Fibroblast of gingiva (primary cell): Measurements from ENCODE around the gene WFDC13.
"Not testable (repeated sequence)": the region's sequence is repeated elsewhere in the genome, so short reads cannot be mapped to it uniquely, and the experiment has no call there.

Experiments used
- DNase-seq: peaks from one replicate; pipeline ENCODE4 v3.0.0-alpha.2; 2011; ENCODE audit warnings: low read depth

Gene WFDC13

GRCh38 chr20:45701873-45702272, at the start of gene WFDC13:
Gene WFDC13 (plus strand): TSS chr20:45702038. CDS start chr20:45702124, 86 bp downstream.
- DNase-seq = no peak

GRCh38 chr20:45657038-45657437, 44.8 kb upstream of the WFDC13 start:
- DNase-seq = not testable (repeated sequence)

GRCh38 chr20:45670139-45670538, 31.7 kb upstream of the WFDC13 start, which contains the start of gene WFDC11:
Gene WFDC11 (minus strand): TSS chr20:45670239. CDS start chr20:45650600, 19,639 bp downstream.
- no peak for DNase-seq

- no peak for DNase-seq
These were observed 29.1 kb upstream of the WFDC13 start for GRCh38 chr20:45672765-45673164.

GRCh38 chr20:45679650-45680049, 22.2 kb upstream of the WFDC13 start:
- no peak for DNase-seq

- DNase-seq = no peak
These were observed 15.9 kb upstream of the WFDC13 start for GRCh38 chr20:45685896-45686295.

- not testable (repeated sequence) for DNase-seq
These were observed 8.5 kb upstream of the WFDC13 start for GRCh38 chr20:45693346-45693745.

GRCh38 chr20:45695496-45695895, 6.3 kb upstream of the WFDC13 start:
- no peak for DNase-seq

- no peak for DNase-seq
These were observed 734 bp upstream of the WFDC13 start for GRCh38 chr20:45701104-45701503.

GRCh38 chr20:45704969-45705637, 3.3 kb downstream of the WFDC13 start, which contains the start of gene WFDC10B:
Gene WFDC10B (minus strand): TSS chr20:45705019. CDS start chr20:45685992, 19,027 bp downstream.
- DNase-seq = no peak

GRCh38 chr20:45716141-45716688, 14.4 kb downstream of the WFDC13 start:
- not testable (repeated sequence) for DNase-seq

GRCh38 chr20:45722047-45722446, 20.2 kb downstream of the WFDC13 start, which contains the start of gene SPINT4:
Gene SPINT4 (plus strand): TSS chr20:45722347. CDS start chr20:45722368, 21 bp downstream.
- no peak for DNase-seq

GRCh38 chr20:45725134-45725533, 23.3 kb downstream of the WFDC13 start:
- DNase-seq = peak; percentile 18

GRCh38 chr20:45727044-45727443, 25.2 kb downstream of the WFDC13 start:
- DNase-seq = no peak

GRCh38 chr20:45732199-45732598, 30.4 kb downstream of the WFDC13 start:
- no peak for DNase-seq

GRCh38 chr20:45735552-45735951, 33.7 kb downstream of the WFDC13 start:
- DNase-seq = no peak

- no peak for DNase-seq
These were observed 34.1 kb downstream of the WFDC13 start for GRCh38 chr20:45735988-45736387.

GRCh38 chr20:45742596-45742995, 40.8 kb downstream of the WFDC13 start:
- DNase-seq = no peak

GRCh38 chr20:45745015-45745414, 43.2 kb downstream of the WFDC13 start:
- no peak for DNase-seq

- no peak for DNase-seq
These were observed 49.9 kb downstream of the WFDC13 start for GRCh38 chr20:45751721-45752120.

GRCh38 chr20:45752746-45753145, 50.9 kb downstream of the WFDC13 start:
- DNase-seq = no peak

GRCh38 chr20:45758096-45758495, 56.3 kb downstream of the WFDC13 start:
- no peak for DNase-seq
